ENCODE data around the gene SIRT2. TPM values are rescaled to one million over a fixed set of nuclear protein-coding genes. Genes with fewer than 3 reads are reported as not detected.

Gene SIRT2
- total and polyA plus RNA-seq, 2 of the 13 experiments (the other 11 are each of a cell fraction or from before 2014, with no cell fraction given): 22.3 to 26.1 TPM

GRCh38 chr19:38929929-38930775, 30.7 kb upstream of the SIRT2 start, which contains the start of gene SARS2 (continued):
- TF ChIP-seq ZBTB4 (CRISPR knock-in tag; IDR thresholded peaks at IDR 0.05; ENCODE audit: borderline replicate concordance): no peak
- TF ChIP-seq ZNF44 (CRISPR knock-in tag; IDR thresholded peaks at IDR 0.05): 0 out of 2 replicates have a peak, but pooled peaks have one; percentile 39
- no peak for TF ChIP-seq ADNP (CRISPR knock-in tag; IDR thresholded peaks at IDR 0.05)
- TF ChIP-seq ZNF207 (IDR thresholded peaks at IDR 0.05; ENCODE audit: borderline replicate concordance): no peak
- no peak for TF ChIP-seq SMARCC2 (IDR thresholded peaks at IDR 0.05)
- peak; percentile 78 for TF ChIP-seq AGO2 (optimal IDR thresholded peaks at IDR 0.05; ENCODE audit: low read depth, low read length)
- TF ChIP-seq ZBTB20 (CRISPR knock-in tag; IDR thresholded peaks at IDR 0.05; ENCODE audit: borderline replicate concordance, low read depth): peak; percentile 74; the same call in 1 of the 2 replicates
- no peak for TF ChIP-seq ZNF562 (CRISPR knock-in tag; IDR thresholded peaks at IDR 0.05; ENCODE audit: borderline replicate concordance)
- peak; percentile 67; the same call in 1 of the 2 replicates for TF ChIP-seq MYNN (CRISPR knock-in tag; IDR thresholded peaks at IDR 0.05; ENCODE audit: low read depth)
- no peak for TF ChIP-seq GZF1 (CRISPR knock-in tag; IDR thresholded peaks at IDR 0.05)
- no peak for TF ChIP-seq NFATC3 (CRISPR knock-in tag; IDR thresholded peaks at IDR 0.05)
- no peak for TF ChIP-seq ZNF326 (CRISPR knock-in tag; IDR thresholded peaks at IDR 0.05; ENCODE audit: borderline replicate concordance)
- TF ChIP-seq KMT2A (CRISPR knock-in tag; IDR thresholded peaks at IDR 0.05): peak; percentile 21; the same call in 1 of the 2 replicates
- no peak for TF ChIP-seq MATR3 (CRISPR knock-in tag; IDR thresholded peaks at IDR 0.05)
- no peak; the same call in 1 of the 2 replicates for TF ChIP-seq MEIS2 (CRISPR knock-in tag; IDR thresholded peaks at IDR 0.05)
- TF ChIP-seq ZHX2 (IDR thresholded peaks at IDR 0.05; ENCODE audit: low read depth): peak; percentile 73; the same call in 1 of the 2 replicates
- no peak for TF ChIP-seq ZHX2 (CRISPR knock-in tag; IDR thresholded peaks at IDR 0.05; ENCODE audit: borderline replicate concordance)
- TF ChIP-seq ZNF546 (CRISPR knock-in tag; conservative IDR thresholded peaks at IDR 0.05): no peak
- no peak for TF ChIP-seq E2F5 (CRISPR knock-in tag; conservative IDR thresholded peaks at IDR 0.05)
- no peak for TF ChIP-seq NKX3-1 (CRISPR knock-in tag; IDR thresholded peaks at IDR 0.05)

Data from HepG2 (cell line).